Thyroid gland (tissue), 4 donors: ENCODE results near the gene SLC17A9. TPM values are rescaled to one million over a fixed set of nuclear protein-coding genes. Genes with fewer than 3 reads are reported as not detected.

ENCODE experiments used
- DNase-seq, 2 donors: peaks; one replicate each; pipeline ENCODE4 v3.0.0-alpha.2; 2019
- H3K27ac ChIP-seq, 3 donors: fragments of 200-600 bp; sonication (generic); 1 replicate in 2 of 3; 2 replicates in 1 of 3; pipeline ENCODE4 v1.5.1; 2016 to 2019; ENCODE audit warnings: mild to moderate bottlenecking in 1 of 3, moderate library complexity in 1 of 3
- H3K27me3 ChIP-seq: fragments of 200-600 bp; sonication (generic); one replicate; pipeline ENCODE4 v1.5.1; 2019
- H3K36me3 ChIP-seq, 2 donors: fragments of 200-600 bp; sonication (generic); one replicate each; pipeline ENCODE4 v1.5.1; 2016 to 2019
- H3K4me1 ChIP-seq, 2 donors: fragments of 200-600 bp; sonication (generic); one replicate each; pipeline ENCODE4 v1.5.1; 2017 to 2019
- H3K4me3 ChIP-seq, 3 donors: fragments of 200-600 bp; sonication (generic); replicated peaks in 1 of 3; 1 replicate in 2 of 3; 2 replicates in 1 of 3; pipeline ENCODE4 v1.5.1; 2016; ENCODE audit warnings: mild to moderate bottlenecking in 1 of 3
- H3K9me3 ChIP-seq: fragments of 200-600 bp; sonication (generic); one replicate; pipeline ENCODE4 v1.5.1; 2017
- CTCF ChIP-seq, 6 experiments: fragments of 200-600 bp in 3 of 6; fragments of 450-650 bp in 3 of 6; sonication (generic) in 3 of 6; IDR thresholded peaks; one replicate each; pipeline ENCODE4 v1.5.1; 2016 to 2019; ENCODE audit warnings: antibody characterized with exemption in 6 of 6, mild to moderate bottlenecking in 2 of 6, inconsistent platforms in 1 of 6, moderate library complexity in 1 of 6
- POLR2A ChIP-seq, 2 donors: fragments of 450-650 bp; IDR thresholded peaks; one replicate each; pipeline ENCODE4 v1.6.1; 2017; ENCODE audit warnings: antibody characterized with exemption in 2 of 2, mild to moderate bottlenecking in 2 of 2, moderate library complexity in 1 of 2
- WGBS, 2 donors: methylation state at CpG; one replicate each; pipeline ENCODE4 v1.1.5; 2017; 5-methylcytosine and 5-hydroxymethylcytosine counted together
- intact Hi-C: fragments of 100-400 bp; cut with DNase I; formaldehyde crosslinking; loops from one replicate; pipeline ENCODE4 v1.15.1; 2023
- total RNA-seq, 4 donors: library from RNA; depleted of rRNA; stranded (reverse); fragments of >200 nt; gene quantifications; one replicate each; pipeline ENCODE4 v1.2.3, GENCODE V29; 2016

Gene SLC17A9
- total RNA-seq, 4 donors from 2014 or later, result 0.68 to 1.6 (median 1.00) TPM

- WGBS, 2 donors, result 67 to 71% methylated on average over 11 of the region's 11 CpGs
- no peaks in the 10 kb centered on the region for H3K27me3 ChIP-seq
- H3K4me3 ChIP-seq, result no peak overlapping the region
- DNase-seq, result no peak
- no peaks in the 10 kb centered on the region for H3K9me3 ChIP-seq
- intact Hi-C loops, result no loop called here
- no peak overlapping the region for H3K27ac ChIP-seq
- TF ChIP-seq POLR2A (IDR thresholded peaks at IDR 0.05) (no peak), CTCF (IDR thresholded peaks at IDR 0.05) (no peak)
- H3K36me3 ChIP-seq, result no peaks in the 10 kb centered on the region
- H3K4me1 ChIP-seq, result no peaks in the 10 kb centered on the region
Observed at GRCh38 chr20:62989201-62989601, 36.7 kb downstream of the SLC17A9 start.

GRCh38 chr20:62990306-62990825 is 37.9 kb downstream of the SLC17A9 start:
- no peaks in the 10 kb centered on the region for H3K9me3 ChIP-seq
- H3K4me1 ChIP-seq, result no peaks in the 10 kb centered on the region
- intact Hi-C loops, result no loop called here
- no peak overlapping the region for H3K4me3 ChIP-seq
- no peak for DNase-seq
- no peak overlapping the region for H3K27ac ChIP-seq
- WGBS, 2 donors, result 70 to 74% methylated on average over 18 of the region's 22 CpGs
- no peaks in the 10 kb centered on the region for H3K36me3 ChIP-seq
- no peak for TF ChIP-seq CTCF (IDR thresholded peaks at IDR 0.05)
- no peak for TF ChIP-seq POLR2A (IDR thresholded peaks at IDR 0.05)
- H3K27me3 ChIP-seq, result no peaks in the 10 kb centered on the region

- H3K36me3 ChIP-seq, result no peaks in the 10 kb centered on the region
- H3K27me3 ChIP-seq, result no peaks in the 10 kb centered on the region
- no peak for DNase-seq
- no peaks in the 10 kb centered on the region for H3K4me1 ChIP-seq
- H3K9me3 ChIP-seq, result no peaks in the 10 kb centered on the region
- no peak overlapping the region for H3K27ac ChIP-seq
- H3K4me3 ChIP-seq, result no peak overlapping the region
- 70 to 73% methylated on average over 13 of the region's 13 CpGs for WGBS, 2 donors
- TF ChIP-seq POLR2A (IDR thresholded peaks at IDR 0.05), result no peak
- TF ChIP-seq CTCF (IDR thresholded peaks at IDR 0.05), result no peak
- intact Hi-C loops, result no loop called here
Observed at GRCh38 chr20:62991196-62991807, 38.8 kb downstream of the SLC17A9 start.

- H3K27me3 ChIP-seq, result no peaks in the 10 kb centered on the region
- 67 to 71% methylated on average over 6 of the region's 6 CpGs for WGBS, 2 donors
- no peak overlapping the region for H3K4me3 ChIP-seq
- no peak for TF ChIP-seq POLR2A (IDR thresholded peaks at IDR 0.05)
- no peak for TF ChIP-seq CTCF (IDR thresholded peaks at IDR 0.05)
- H3K36me3 ChIP-seq, result no peaks in the 10 kb centered on the region
- H3K4me1 ChIP-seq, result no peaks in the 10 kb centered on the region
- intact Hi-C loops, result no loop called here
- no peak for DNase-seq
- no peak overlapping the region for H3K27ac ChIP-seq
- H3K9me3 ChIP-seq, result no peaks in the 10 kb centered on the region
Observed at GRCh38 chr20:62991863-62992262, 39.4 kb downstream of the SLC17A9 start.

- no peaks in the 10 kb centered on the region for H3K9me3 ChIP-seq
- no peak for TF ChIP-seq POLR2A (IDR thresholded peaks at IDR 0.05)
- no peak for TF ChIP-seq CTCF (IDR thresholded peaks at IDR 0.05)
- no peaks in the 10 kb centered on the region for H3K36me3 ChIP-seq
- intact Hi-C loops, result no loop called here
- no peaks in the 10 kb centered on the region for H3K27me3 ChIP-seq
- no peaks in the 10 kb centered on the region for H3K4me1 ChIP-seq
- no peak overlapping the region for H3K4me3 ChIP-seq
- H3K27ac ChIP-seq, result no peak overlapping the region
- WGBS, 2 donors, result 83 to 90% methylated on average over 20 to 23 of the region's 23 CpGs
- no peak for DNase-seq
Observed at GRCh38 chr20:62993856-62994494, 41.5 kb downstream of the SLC17A9 start.
